Neural crest cell (in vitro differentiated cells): ENCODE results near the gene FAM151B. TPM values are rescaled to one million over a fixed set of nuclear protein-coding genes. Genes with fewer than 3 reads are reported as not detected.
"Not testable (repeated sequence)": the region's sequence is repeated elsewhere in the genome, so short reads cannot be mapped to it uniquely, and the experiment has no call there.

Experiments
- DNase-seq: peaks from one replicate; pipeline ENCODE4 v3.0.0; 2021; ENCODE audit warnings: low read depth, mixed read lengths, low spot score
- H3K27ac Mint-ChIP-seq: one replicate; pipeline ENCODE4 v1.8.0; 2021; ENCODE audit warnings: mild to moderate bottlenecking, mixed read lengths; ENCODE audit not compliant: unreplicated experiment
- H3K27me3 Mint-ChIP-seq: 2 replicates; pipeline ENCODE4 v1.8.0; 2021; ENCODE audit warnings: low read depth, mild to moderate bottlenecking, mixed read lengths
- H3K36me3 Mint-ChIP-seq: 2 replicates; pipeline ENCODE4 v1.8.0; 2021; ENCODE audit warnings: low read depth, mild to moderate bottlenecking, mixed read lengths
- H3K4me1 Mint-ChIP-seq: 2 replicates; pipeline ENCODE4 v1.8.0; 2021; ENCODE audit warnings: mixed read lengths
- H3K4me3 Mint-ChIP-seq: one replicate; pipeline ENCODE4 v1.8.0; 2021; ENCODE audit warnings: mild to moderate bottlenecking, mixed read lengths
- H3K9me3 Mint-ChIP-seq: 2 replicates; pipeline ENCODE4 v1.8.0; 2021; ENCODE audit warnings: mixed read lengths
- total RNA-seq: library from RNA; stranded (reverse); gene quantifications from 2 replicates; pipeline ENCODE4 v1.2.1, GENCODE V29; 2021
- TF ChIP-seq, protein P1 (sequence below): fragments of 200-600 bp; sonication (generic); conservative IDR thresholded peaks from 2 replicates; pipeline ENCODE4 v1.5.0; 2021; ENCODE audit warnings: antibody characterized with exemption, mild to moderate bottlenecking

The FAM151B gene
- total RNA-seq, 1 donor from 2014 or later: 2.0 TPM

DNA sequence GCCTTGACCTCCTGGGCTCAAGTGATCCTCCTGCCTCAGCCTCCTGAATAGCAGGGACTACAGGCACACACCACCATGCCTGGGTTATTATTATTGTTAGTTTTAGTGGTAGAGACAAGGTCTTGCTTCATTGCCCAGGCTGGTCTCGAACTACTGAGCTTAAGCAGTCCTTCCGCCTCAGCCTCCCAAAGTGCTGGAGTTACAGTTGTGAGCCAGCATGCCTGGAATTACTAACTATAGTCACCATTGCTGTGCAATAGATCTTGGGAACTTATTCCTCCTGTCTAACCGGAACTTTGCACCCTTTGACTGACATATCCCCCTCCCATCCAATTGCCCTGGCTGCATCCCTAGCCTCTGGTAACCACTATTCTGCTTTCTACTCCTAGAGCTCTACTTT lies 3.4 kb downstream of the FAM151B start:
- peaks cover 25% of the 10 kb centered on the region for H3K4me1 Mint-ChIP-seq
- H3K4me3 Mint-ChIP-seq: no peak overlapping the region
- TF ChIP-seq, protein P1, sequence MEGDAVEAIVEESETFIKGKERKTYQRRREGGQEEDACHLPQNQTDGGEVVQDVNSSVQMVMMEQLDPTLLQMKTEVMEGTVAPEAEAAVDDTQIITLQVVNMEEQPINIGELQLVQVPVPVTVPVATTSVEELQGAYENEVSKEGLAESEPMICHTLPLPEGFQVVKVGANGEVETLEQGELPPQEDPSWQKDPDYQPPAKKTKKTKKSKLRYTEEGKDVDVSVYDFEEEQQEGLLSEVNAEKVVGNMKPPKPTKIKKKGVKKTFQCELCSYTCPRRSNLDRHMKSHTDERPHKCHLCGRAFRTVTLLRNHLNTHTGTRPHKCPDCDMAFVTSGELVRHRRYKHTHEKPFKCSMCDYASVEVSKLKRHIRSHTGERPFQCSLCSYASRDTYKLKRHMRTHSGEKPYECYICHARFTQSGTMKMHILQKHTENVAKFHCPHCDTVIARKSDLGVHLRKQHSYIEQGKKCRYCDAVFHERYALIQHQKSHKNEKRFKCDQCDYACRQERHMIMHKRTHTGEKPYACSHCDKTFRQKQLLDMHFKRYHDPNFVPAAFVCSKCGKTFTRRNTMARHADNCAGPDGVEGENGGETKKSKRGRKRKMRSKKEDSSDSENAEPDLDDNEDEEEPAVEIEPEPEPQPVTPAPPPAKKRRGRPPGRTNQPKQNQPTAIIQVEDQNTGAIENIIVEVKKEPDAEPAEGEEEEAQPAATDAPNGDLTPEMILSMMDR: no peak
- H3K27me3 Mint-ChIP-seq: peaks cover 5% of the 10 kb centered on the region
- no peak for DNase-seq
- H3K36me3 Mint-ChIP-seq: no peaks in the 10 kb centered on the region
- H3K27ac Mint-ChIP-seq: no peak overlapping the region
- no peaks in the 10 kb centered on the region for H3K9me3 Mint-ChIP-seq

DNA sequence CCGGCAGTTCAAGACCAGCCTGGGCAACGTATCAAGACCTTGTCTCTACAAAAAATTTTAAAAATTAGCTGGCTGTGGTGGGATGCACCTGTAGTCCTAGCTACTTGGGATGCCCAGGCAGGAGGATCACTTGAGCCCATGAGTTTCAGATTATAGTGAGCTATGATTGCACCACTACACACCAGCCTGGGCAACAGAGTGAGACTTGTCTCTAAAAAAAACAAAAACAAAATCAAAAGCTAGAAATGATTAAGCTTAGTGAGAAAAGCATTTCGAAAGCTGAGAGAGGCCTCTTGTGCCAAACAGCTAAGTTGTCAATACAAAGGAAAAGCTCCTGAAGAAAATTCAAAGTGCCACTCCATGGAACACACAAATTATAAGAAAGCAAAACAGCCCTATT lies 4.8 kb downstream of the FAM151B start:
- TF ChIP-seq, protein P1: no peak
- H3K27ac Mint-ChIP-seq: no peak overlapping the region
- no peaks in the 10 kb centered on the region for H3K9me3 Mint-ChIP-seq
- DNase-seq: no peak
- peaks cover 15% of the 10 kb centered on the region for H3K4me1 Mint-ChIP-seq
- no peaks in the 10 kb centered on the region for H3K36me3 Mint-ChIP-seq
- H3K4me3 Mint-ChIP-seq: no peak overlapping the region
- H3K27me3 Mint-ChIP-seq: no peaks in the 10 kb centered on the region

- DNase-seq, H3K9me3 Mint-ChIP-seq, H3K36me3 Mint-ChIP-seq, H3K27ac Mint-ChIP-seq, H3K4me3 Mint-ChIP-seq, H3K27me3 Mint-ChIP-seq: not testable (repeated sequence)
- peaks cover 12% of the 10 kb centered on the region for H3K4me1 Mint-ChIP-seq
Observed at GRCh38 chr5:80493443-80493842, 5.5 kb downstream of the FAM151B start.

GRCh38 chr5:80495891-80496290 lies 8.0 kb downstream of the FAM151B start:
- DNase-seq: no peak
- H3K4me3 Mint-ChIP-seq: no peak overlapping the region
- H3K27ac Mint-ChIP-seq: no peak overlapping the region
- no peaks in the 10 kb centered on the region for H3K36me3 Mint-ChIP-seq
- H3K27me3 Mint-ChIP-seq: no peaks in the 10 kb centered on the region
- H3K4me1 Mint-ChIP-seq: peaks cover 5% of the 10 kb centered on the region
- H3K9me3 Mint-ChIP-seq: no peaks in the 10 kb centered on the region
- TF ChIP-seq, protein P1: no peak

- no peak overlapping the region for H3K27ac Mint-ChIP-seq
- H3K27me3 Mint-ChIP-seq: no peaks in the 10 kb centered on the region
- no peaks in the 10 kb centered on the region for H3K36me3 Mint-ChIP-seq
- DNase-seq: no peak
- no peaks in the 10 kb centered on the region for H3K4me1 Mint-ChIP-seq
- no peak overlapping the region for H3K4me3 Mint-ChIP-seq
- TF ChIP-seq, protein P1: no peak
- H3K9me3 Mint-ChIP-seq: no peaks in the 10 kb centered on the region
Observed at GRCh38 chr5:80502800-80503199, 14.9 kb downstream of the FAM151B start.

- Mint-ChIP-seq H3K27me3 (no peaks in the 10 kb centered on the region), H3K27ac (no peak overlapping the region), H3K9me3 (no peaks in the 10 kb centered on the region), H3K4me1 (no peaks in the 10 kb centered on the region), H3K36me3 (no peaks in the 10 kb centered on the region), H3K4me3 (no peak overlapping the region)
- no peak for DNase-seq
- TF ChIP-seq, protein P1: no peak
Observed at GRCh38 chr5:80503641-80504040, 15.7 kb downstream of the FAM151B start.
